Uterus (tissue), 4 donors: Measurements from ENCODE around the gene PRSS57. TPM values are rescaled to one million over a fixed set of nuclear protein-coding genes. Genes with fewer than 3 reads are reported as not detected.

ENCODE experiments used
- DNase-seq, 2 donors: peaks; one replicate each; pipeline ENCODE4 v3.0.0-alpha.2; 2019 to 2020
- H3K27ac ChIP-seq, 2 donors: fragments of 200-600 bp; sonication (generic); 1 replicate in 1 of 2; 2 replicates in 1 of 2; pipeline ENCODE4 v1.5.1; 2016 to 2018
- H3K27me3 ChIP-seq, 2 donors: fragments of 200-600 bp; sonication (generic); one replicate each; pipeline ENCODE4 v1.5.1; 2018 to 2019; ENCODE audit warnings: control low read depth in 1 of 2
- H3K36me3 ChIP-seq, 2 donors: fragments of 200-600 bp; sonication (generic); one replicate each; pipeline ENCODE4 v1.5.1; 2019; ENCODE audit warnings: control low read depth in 1 of 2
- H3K4me1 ChIP-seq, 2 donors: fragments of 200-600 bp; sonication (generic); one replicate each; pipeline ENCODE4 v1.5.1; 2018 to 2019; ENCODE audit warnings: control low read depth in 1 of 2
- H3K4me3 ChIP-seq, 2 donors: fragments of 200-600 bp; sonication (generic); 1 replicate in 1 of 2; 2 replicates in 1 of 2; pipeline ENCODE4 v1.5.1; 2018 to 2019; ENCODE audit warnings: mild to moderate bottlenecking in 1 of 2
- H3K9me3 ChIP-seq, 2 donors: fragments of 200-600 bp; sonication (generic); one replicate each; pipeline ENCODE4 v1.5.1; 2019; ENCODE audit warnings: control low read depth in 1 of 2
- POLR2A ChIP-seq, 2 donors: fragments of 450-650 bp; IDR thresholded peaks; one replicate each; pipeline ENCODE4 v1.6.1; 2016; ENCODE audit warnings: antibody characterized with exemption in 2 of 2, mild to moderate bottlenecking in 1 of 2, moderate library complexity in 1 of 2
- intact Hi-C: fragments of 100-400 bp; cut with DNase I; formaldehyde crosslinking; loops from one replicate; pipeline ENCODE4 v1.15.1; 2023; ENCODE audit warnings: low total_unique reads
- total RNA-seq, 4 donors: library from RNA; depleted of rRNA in 3 of 4; stranded (reverse); fragments of >200 nt in 3 of 4; gene quantifications; one replicate each; pipeline versions ENCODE4 v1.1.0 to v1.2.4, GENCODE V29; 2014 to 2023
- TF ChIP-seq, protein P1 (sequence below), 4 experiments: fragments of 200-600 bp in 2 of 4; fragments of 450-650 bp in 2 of 4; sonication (generic) in 2 of 4; IDR thresholded peaks; one replicate each; pipeline ENCODE4 v1.5.1; 2016 to 2019; ENCODE audit warnings: antibody characterized with exemption in 4 of 4, mild to moderate bottlenecking in 2 of 4, moderate library complexity in 1 of 4
- donor health status: DM: yes; HTN: yes; CAD: no.

PRSS57 gene
- total RNA-seq, 4 donors from 2014 or later: not detected

DNA sequence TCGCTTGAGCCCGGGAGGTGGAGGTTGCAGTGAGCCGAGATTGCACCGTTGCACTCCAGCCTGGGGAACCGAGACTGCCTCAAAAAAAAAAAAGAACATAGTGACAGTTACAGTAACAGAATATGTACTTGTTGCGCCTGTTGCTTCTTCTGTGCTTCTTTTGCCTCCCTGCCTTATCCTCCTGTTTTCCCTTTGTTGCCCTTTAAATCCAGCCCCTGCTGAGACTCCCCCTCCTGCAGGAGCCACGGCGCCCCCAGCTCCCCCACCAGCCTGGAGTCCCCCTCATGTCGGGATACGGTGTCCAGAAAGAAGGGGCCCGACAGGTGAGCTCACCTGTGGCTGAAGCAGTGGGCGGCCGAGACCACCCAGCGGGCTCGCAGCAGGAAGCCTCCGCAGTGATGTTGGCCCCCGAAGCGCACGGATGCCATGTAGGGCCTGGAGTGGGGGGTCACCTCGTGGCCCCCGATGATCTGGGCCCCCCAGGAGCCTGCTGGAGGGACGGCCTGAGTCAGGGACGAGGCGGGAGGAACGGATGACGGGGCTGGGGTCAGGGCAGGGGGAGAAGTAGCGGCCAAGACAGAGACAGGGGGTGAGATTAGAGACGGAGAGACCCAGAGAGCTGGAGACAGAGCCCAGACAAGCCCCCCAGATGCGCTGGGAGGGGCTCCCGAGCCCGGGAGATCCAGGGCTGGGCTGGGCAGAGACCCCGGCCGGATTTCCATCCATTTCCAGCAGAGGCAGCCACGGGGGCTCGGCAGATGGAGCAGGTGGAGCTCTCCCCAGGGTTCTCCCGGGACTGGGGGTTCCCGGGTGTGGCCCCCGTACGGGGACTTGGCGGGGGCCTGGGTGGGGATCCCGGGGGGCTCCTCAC, 536 bp downstream of the PRSS57 start:
- H3K27me3 ChIP-seq: no peaks in the 10 kb centered on the region
- no peak overlapping the region for H3K27ac ChIP-seq
- no peak overlapping the region for H3K4me3 ChIP-seq
- no peak for DNase-seq
- TF ChIP-seq, protein P1, sequence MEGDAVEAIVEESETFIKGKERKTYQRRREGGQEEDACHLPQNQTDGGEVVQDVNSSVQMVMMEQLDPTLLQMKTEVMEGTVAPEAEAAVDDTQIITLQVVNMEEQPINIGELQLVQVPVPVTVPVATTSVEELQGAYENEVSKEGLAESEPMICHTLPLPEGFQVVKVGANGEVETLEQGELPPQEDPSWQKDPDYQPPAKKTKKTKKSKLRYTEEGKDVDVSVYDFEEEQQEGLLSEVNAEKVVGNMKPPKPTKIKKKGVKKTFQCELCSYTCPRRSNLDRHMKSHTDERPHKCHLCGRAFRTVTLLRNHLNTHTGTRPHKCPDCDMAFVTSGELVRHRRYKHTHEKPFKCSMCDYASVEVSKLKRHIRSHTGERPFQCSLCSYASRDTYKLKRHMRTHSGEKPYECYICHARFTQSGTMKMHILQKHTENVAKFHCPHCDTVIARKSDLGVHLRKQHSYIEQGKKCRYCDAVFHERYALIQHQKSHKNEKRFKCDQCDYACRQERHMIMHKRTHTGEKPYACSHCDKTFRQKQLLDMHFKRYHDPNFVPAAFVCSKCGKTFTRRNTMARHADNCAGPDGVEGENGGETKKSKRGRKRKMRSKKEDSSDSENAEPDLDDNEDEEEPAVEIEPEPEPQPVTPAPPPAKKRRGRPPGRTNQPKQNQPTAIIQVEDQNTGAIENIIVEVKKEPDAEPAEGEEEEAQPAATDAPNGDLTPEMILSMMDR (IDR thresholded peaks at IDR 0.05): no peak
- TF ChIP-seq POLR2A (IDR thresholded peaks at IDR 0.05): no peak
- no peaks in the 10 kb centered on the region for H3K9me3 ChIP-seq
- intact Hi-C loops: no loop called here
- no peaks in the 10 kb centered on the region for H3K36me3 ChIP-seq
- H3K4me1 ChIP-seq: no peaks in the 10 kb centered on the region

DNA sequence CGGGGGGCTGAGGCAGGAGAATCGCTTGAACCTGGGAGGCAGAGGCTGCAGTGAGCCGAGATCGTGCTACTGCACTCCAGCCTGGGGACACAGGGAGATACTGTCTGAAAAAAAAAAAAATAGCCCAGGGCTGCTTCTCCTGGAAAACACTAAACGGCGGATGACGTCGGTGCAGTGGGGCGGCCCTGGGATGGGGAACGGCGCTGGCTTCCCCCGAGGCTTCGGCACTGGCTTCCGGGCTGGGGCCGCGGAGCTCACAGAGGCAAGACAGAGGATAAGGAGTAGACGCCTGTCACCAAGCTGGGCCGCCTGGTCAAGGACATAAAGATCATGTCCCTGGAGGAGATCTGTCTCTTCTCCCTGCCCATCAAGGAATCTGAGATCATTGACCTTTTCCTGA, 5.0 kb downstream of the PRSS57 start:
- Histone ChIP-seq H3K27ac (no peak overlapping the region), H3K36me3 (no peaks in the 10 kb centered on the region), H3K4me1 (no peaks in the 10 kb centered on the region), H3K9me3 (no peaks in the 10 kb centered on the region), H3K4me3 (no peak overlapping the region), H3K27me3 (no peaks in the 10 kb centered on the region)
- no peak for DNase-seq
- TF ChIP-seq, protein P1 (IDR thresholded peaks at IDR 0.05): no peak
- intact Hi-C loops: no loop called here

DNA sequence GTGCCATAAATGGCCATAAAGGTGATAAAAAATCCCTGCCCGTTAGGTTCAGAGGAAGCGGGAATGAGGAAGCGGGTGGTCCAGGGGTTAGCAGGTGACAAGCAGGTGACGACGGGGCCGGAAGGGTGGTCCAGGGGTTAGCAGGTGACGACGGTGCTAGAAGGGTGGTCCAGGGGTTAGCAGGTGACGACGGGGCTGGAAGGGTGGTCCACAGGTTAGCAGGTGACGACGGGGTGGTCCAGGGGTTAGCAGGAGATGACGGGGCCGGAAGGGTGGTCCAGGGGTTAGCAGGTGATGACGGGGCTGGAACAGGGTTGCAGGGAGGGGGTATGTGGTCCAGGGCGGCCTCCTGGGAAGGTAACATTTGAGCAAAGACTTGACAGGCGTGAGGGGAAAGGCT, 6.3 kb downstream of the PRSS57 start:
- no peak overlapping the region for H3K4me3 ChIP-seq
- H3K27ac ChIP-seq: no peak overlapping the region
- no peaks in the 10 kb centered on the region for H3K36me3 ChIP-seq
- H3K9me3 ChIP-seq: no peaks in the 10 kb centered on the region
- no peak for TF ChIP-seq POLR2A (IDR thresholded peaks at IDR 0.05)
- TF ChIP-seq, protein P1 (IDR thresholded peaks at IDR 0.05): no peak
- no peaks in the 10 kb centered on the region for H3K27me3 ChIP-seq
- intact Hi-C loops: no loop called here
- DNase-seq: no peak
- H3K4me1 ChIP-seq: no peaks in the 10 kb centered on the region

DNA sequence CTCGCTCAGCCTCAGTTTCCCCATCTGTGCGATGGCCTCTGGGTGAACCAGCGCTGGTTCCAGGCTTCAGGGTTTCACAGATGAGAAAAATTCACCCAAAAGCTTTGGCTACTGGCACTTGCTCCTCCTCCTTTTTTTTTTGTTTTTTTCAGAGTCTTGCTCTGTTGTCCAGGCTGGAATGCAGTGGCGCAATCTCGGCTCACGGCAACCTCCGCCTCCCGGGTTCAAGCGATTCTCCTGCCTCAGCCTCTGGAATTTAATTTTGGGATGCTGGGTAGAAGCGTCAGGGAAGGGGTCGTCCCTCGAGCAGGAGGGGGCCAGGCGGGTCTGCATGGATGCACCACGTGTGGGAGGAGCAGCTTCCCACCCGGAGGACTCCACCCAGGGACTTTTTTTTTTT, 7.0 kb downstream of the PRSS57 start:
- H3K27me3 ChIP-seq: no peaks in the 10 kb centered on the region
- TF ChIP-seq, protein P1 (IDR thresholded peaks at IDR 0.05): no peak
- no peak for TF ChIP-seq POLR2A (IDR thresholded peaks at IDR 0.05)
- no peak overlapping the region for H3K27ac ChIP-seq
- no peaks in the 10 kb centered on the region for H3K36me3 ChIP-seq
- no peak overlapping the region for H3K4me3 ChIP-seq
- DNase-seq: no peak
- no peaks in the 10 kb centered on the region for H3K9me3 ChIP-seq
- no peaks in the 10 kb centered on the region for H3K4me1 ChIP-seq
- intact Hi-C loops: no loop called here

DNA sequence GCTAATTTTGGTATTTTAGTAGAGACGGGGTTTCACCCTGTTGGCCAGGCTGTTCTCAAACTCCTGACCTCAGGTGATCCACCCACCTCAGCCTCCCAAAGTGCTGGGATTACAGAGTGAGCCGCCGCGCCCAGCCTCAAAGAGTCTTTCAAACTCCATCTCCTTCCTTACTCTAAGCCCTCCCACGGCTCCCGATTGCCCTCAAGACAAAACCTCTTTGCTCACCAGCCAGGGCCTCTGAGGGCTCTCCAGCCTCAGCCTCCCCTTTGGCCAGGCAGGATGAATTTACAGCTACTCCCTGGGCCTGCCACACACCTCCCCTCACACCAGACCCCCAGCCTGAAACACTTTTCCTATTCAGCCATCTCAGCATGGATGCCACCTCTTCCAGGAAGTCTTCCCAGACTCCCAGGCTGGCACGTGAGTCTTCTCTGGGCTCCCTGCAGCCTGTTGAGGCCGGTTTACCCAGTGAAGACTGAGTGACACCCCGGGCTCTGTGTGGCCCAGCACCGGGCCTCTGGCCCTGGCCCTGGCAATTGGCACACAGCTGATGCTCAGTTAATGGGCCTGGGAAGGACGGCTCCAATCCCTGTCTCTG, 7.6 kb downstream of the PRSS57 start:
- H3K4me3 ChIP-seq: no peak overlapping the region
- DNase-seq: no peak
- intact Hi-C loops: no loop called here
- H3K27me3 ChIP-seq: no peaks in the 10 kb centered on the region
- no peaks in the 10 kb centered on the region for H3K9me3 ChIP-seq
- H3K27ac ChIP-seq: no peak overlapping the region
- no peaks in the 10 kb centered on the region for H3K36me3 ChIP-seq
- H3K4me1 ChIP-seq: no peaks in the 10 kb centered on the region
- TF ChIP-seq, protein P1 (IDR thresholded peaks at IDR 0.05): no peak
- no peak for TF ChIP-seq POLR2A (IDR thresholded peaks at IDR 0.05)
